ENCODE results near the gene SMC1B.

DNA sequence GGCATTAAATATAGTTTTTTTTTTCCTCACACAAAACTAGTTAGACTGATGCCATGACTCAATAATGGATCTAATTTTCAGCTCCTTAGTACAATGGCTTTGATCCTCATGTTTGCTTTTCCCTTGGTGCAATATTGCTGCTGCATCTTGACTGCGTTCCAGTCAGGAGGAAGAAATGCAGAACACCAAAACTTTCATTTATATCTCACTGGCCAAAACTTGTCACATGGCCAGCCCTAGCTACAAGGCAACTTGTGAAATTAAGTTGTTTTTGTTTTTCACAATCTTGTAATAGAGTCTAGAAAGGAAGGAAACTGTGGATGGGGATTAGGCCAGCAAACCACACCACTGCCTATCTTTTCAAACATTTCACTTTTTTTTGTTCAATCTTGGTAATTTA is 36.7 kb downstream of the SMC1B start:
- TF ChIP-seq, protein P1, sequence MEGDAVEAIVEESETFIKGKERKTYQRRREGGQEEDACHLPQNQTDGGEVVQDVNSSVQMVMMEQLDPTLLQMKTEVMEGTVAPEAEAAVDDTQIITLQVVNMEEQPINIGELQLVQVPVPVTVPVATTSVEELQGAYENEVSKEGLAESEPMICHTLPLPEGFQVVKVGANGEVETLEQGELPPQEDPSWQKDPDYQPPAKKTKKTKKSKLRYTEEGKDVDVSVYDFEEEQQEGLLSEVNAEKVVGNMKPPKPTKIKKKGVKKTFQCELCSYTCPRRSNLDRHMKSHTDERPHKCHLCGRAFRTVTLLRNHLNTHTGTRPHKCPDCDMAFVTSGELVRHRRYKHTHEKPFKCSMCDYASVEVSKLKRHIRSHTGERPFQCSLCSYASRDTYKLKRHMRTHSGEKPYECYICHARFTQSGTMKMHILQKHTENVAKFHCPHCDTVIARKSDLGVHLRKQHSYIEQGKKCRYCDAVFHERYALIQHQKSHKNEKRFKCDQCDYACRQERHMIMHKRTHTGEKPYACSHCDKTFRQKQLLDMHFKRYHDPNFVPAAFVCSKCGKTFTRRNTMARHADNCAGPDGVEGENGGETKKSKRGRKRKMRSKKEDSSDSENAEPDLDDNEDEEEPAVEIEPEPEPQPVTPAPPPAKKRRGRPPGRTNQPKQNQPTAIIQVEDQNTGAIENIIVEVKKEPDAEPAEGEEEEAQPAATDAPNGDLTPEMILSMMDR (IDR thresholded peaks at IDR 0.05), result no peak
- no peak for TF ChIP-seq ZFX (IDR thresholded peaks at IDR 0.05; ENCODE audit: borderline replicate concordance)

Measured in 22Rv1 (cell line).